IMR-90 (cell line): ENCODE measurements around the gene HSPG2. TPM values are rescaled to one million over a fixed set of nuclear protein-coding genes. Genes with fewer than 3 reads are reported as not detected.

Experiments
- ATAC-seq: fragments of 200-7000 bp; cut with Tn5 transposase; 2 replicates; pipeline ENCODE4 v1.9.1; 2020; ENCODE audit warnings: low read depth, mild to moderate bottlenecking, moderate library complexity
- BruUV-seq: library from RNA; stranded (reverse); fragments of 400-500 nt; replicated peaks from 2 replicates; lab custom pipeline; 2021; lab: Mats Ljungman, UMichigan
- CTCF ChIA-PET: fragments of 300-600 bp; formaldehyde crosslinking; extraction: SDS; loops from one replicate; lab custom pipeline; 2021; ENCODE audit warnings: antibody characterized with exemption; lab: Yijun Ruan, JAX
- POLR2A ChIA-PET: fragments of 300-600 bp; sonication (Branson Sonifier 250); formaldehyde crosslinking; loops from one replicate; lab custom pipeline; 2022; ENCODE audit warnings: antibody characterized with exemption; ENCODE audit not compliant: unreplicated experiment; lab: Charles Lee
- DNase-seq: peaks from one replicate; pipeline ENCODE4 v3.0.0; 2013
- H2AFZ ChIP-seq: replicated peaks from 2 replicates; pipeline ENCODE3; 2013; ENCODE audit warnings: low read length, mild to moderate bottlenecking; ENCODE audit not compliant: poor library complexity
- H2AK5ac ChIP-seq: 2 replicates; pipeline ENCODE4 v1.6.1; 2013; ENCODE audit warnings: low read depth, low read length, inconsistent platforms
- H2AK9ac ChIP-seq: replicated peaks from 2 replicates; pipeline ENCODE3; 2013; ENCODE audit warnings: mild to moderate bottlenecking, low read depth, low read length, moderate library complexity; ENCODE audit not compliant: poor library complexity
- H2BK120ac ChIP-seq: 2 replicates; pipeline ENCODE4 v1.6.1; 2013; ENCODE audit warnings: low read depth, low read length, inconsistent platforms
- H2BK15ac ChIP-seq: 3 replicates; pipeline ENCODE4 v1.6.1; 2013; ENCODE audit warnings: low read depth, low read length, inconsistent platforms
- H2BK20ac ChIP-seq: 2 replicates; pipeline ENCODE4 v1.6.1; 2013; ENCODE audit warnings: low read depth, mild to moderate bottlenecking, inconsistent platforms, low read length, moderate library complexity
- H2BK5ac ChIP-seq: 2 replicates; pipeline ENCODE4 v1.6.1; 2013; ENCODE audit warnings: mild to moderate bottlenecking, low read depth, low read length, inconsistent platforms; ENCODE audit not compliant: poor library complexity, severe bottlenecking
- H3K14ac ChIP-seq: replicated peaks from 2 replicates; pipeline ENCODE4 v1.6.1; 2013; ENCODE audit warnings: low read depth, low read length, inconsistent platforms
- H3K18ac ChIP-seq: 2 replicates; pipeline ENCODE4 v1.6.1; 2013; ENCODE audit warnings: low read depth, low read length, control low read depth
- H3K23ac ChIP-seq: 2 replicates; pipeline ENCODE4 v1.6.1; 2013; ENCODE audit warnings: low read depth, low read length, inconsistent platforms
- H3K27ac ChIP-seq: 2 replicates; pipeline ENCODE4 v1.5.1; 2013; ENCODE audit warnings: mild to moderate bottlenecking, control low read depth, low read length; ENCODE audit not compliant: insufficient read depth
- H3K27me3 ChIP-seq: 2 replicates; pipeline ENCODE4 v1.6.1; 2013; ENCODE audit warnings: low read length; ENCODE audit not compliant: control insufficient read depth, insufficient read depth
- H3K36me3 ChIP-seq: 2 replicates; pipeline ENCODE4 v1.6.1; 2013; ENCODE audit warnings: low read length, mixed read lengths; ENCODE audit not compliant: control insufficient read depth, insufficient read depth
- H3K4ac ChIP-seq: 2 replicates; pipeline ENCODE4 v1.6.1; 2013; ENCODE audit warnings: low read depth, low read length, inconsistent platforms
- H3K4me1 ChIP-seq: 2 replicates; pipeline ENCODE4 v1.6.1; 2013; ENCODE audit warnings: low read length, mixed read lengths; ENCODE audit not compliant: control insufficient read depth, insufficient read depth
- H3K4me2 ChIP-seq: 2 replicates; pipeline ENCODE4 v1.6.1; 2013; ENCODE audit warnings: low read depth, mild to moderate bottlenecking, control low read depth, low read length, moderate library complexity
- H3K4me3 ChIP-seq: 2 replicates; pipeline ENCODE4 v1.5.1; 2013; ENCODE audit warnings: low read depth, mild to moderate bottlenecking, control low read depth, low read length, moderate library complexity; ENCODE audit not compliant: insufficient read depth
- H3K56ac ChIP-seq: 2 replicates; pipeline ENCODE4 v1.6.1; 2013; ENCODE audit warnings: low read length, inconsistent platforms; ENCODE audit not compliant: insufficient read depth; ENCODE audit errors: extremely low read depth
- H3K79me1 ChIP-seq, 2 experiments: 2 replicates each; pipeline ENCODE4 v1.6.1; 2013; ENCODE audit warnings: low read length in 2 of 2, inconsistent platforms in 1 of 2, low read depth in 1 of 2
- H3K9ac ChIP-seq: 2 replicates; pipeline ENCODE4 v1.6.1; 2013; ENCODE audit warnings: low read depth, low read length, control low read depth
- H3K9me1 ChIP-seq: 2 replicates; pipeline ENCODE4 v1.6.1; 2013; ENCODE audit warnings: low read length, inconsistent platforms; ENCODE audit not compliant: insufficient read depth
- H3K9me3 ChIP-seq: 2 replicates; pipeline ENCODE4 v1.6.1; 2013; ENCODE audit warnings: low read length; ENCODE audit not compliant: control insufficient read depth, insufficient read depth
- H4K20me1 ChIP-seq: 2 replicates; pipeline ENCODE4 v1.6.1; 2013; ENCODE audit warnings: low read length, inconsistent platforms; ENCODE audit not compliant: insufficient read depth
- H4K5ac ChIP-seq: 2 replicates; pipeline ENCODE4 v1.6.1; 2013; ENCODE audit warnings: mild to moderate bottlenecking, low read depth, low read length, control low read depth
- H4K8ac ChIP-seq, 2 experiments: 2 replicates each; pipeline ENCODE4 v1.6.1; 2013; ENCODE audit warnings: low read depth in 2 of 2, low read length in 2 of 2, control low read depth in 1 of 2, inconsistent platforms in 1 of 2
- H4K91ac ChIP-seq: 2 replicates; pipeline ENCODE4 v1.6.1; 2013; ENCODE audit warnings: low read depth, low read length, inconsistent platforms; ENCODE audit not compliant: insufficient read depth
- BHLHE40 ChIP-seq: fragments of 150-350 bp; IDR thresholded peaks from 2 replicates; pipeline ENCODE4 v1.6.1; 2016; ENCODE audit warnings: mild to moderate bottlenecking, low read depth, low read length
- MXI1 ChIP-seq: IDR thresholded peaks from 2 replicates; pipeline ENCODE4 v1.6.1; 2012; ENCODE audit warnings: low read depth, mild to moderate bottlenecking, low read length, moderate library complexity, borderline replicate concordance
- NFE2L2 ChIP-seq: fragments of 150-350 bp; IDR thresholded peaks from 2 replicates; pipeline ENCODE4 v1.6.1; 2016; ENCODE audit warnings: low read depth, mild to moderate bottlenecking, low read length
- RFX5 ChIP-seq: IDR thresholded peaks from 2 replicates; pipeline ENCODE4 v1.8.0; 2012; ENCODE audit warnings: low read depth, mild to moderate bottlenecking, low read length, moderate library complexity
- WGBS, 2 experiments: methylation state at CpG; one replicate each; pipeline versions ENCODE4 v1.1.5 to v1.1.7; 2013; ENCODE audit warnings: missing lambda C conversion rate in 2 of 2; ENCODE audit not compliant: insufficient read length in 1 of 2; ENCODE audit errors: extremely low coverage in 2 of 2; 5-methylcytosine and 5-hydroxymethylcytosine counted together
- dilution Hi-C: fragments of 300-500 bp; cut with HindIII; formaldehyde crosslinking; loops from one replicate; pipeline ENCODE4 v1.14.3; 2018; ENCODE audit warnings: low sequenced_read_pairs; ENCODE audit not compliant: unreplicated experiment
- in situ Hi-C: fragments of 300-500 bp; cut with MboI; formaldehyde crosslinking; loops from 3 replicates; pipeline ENCODE4 v1.14.3; 2019; ENCODE audit warnings: low sequenced_read_pairs, inconsistent platforms, mixed read lengths
- intact Hi-C: fragments of 100-400 bp; cut with micrococcal nuclease; formaldehyde crosslinking; loops from 2 replicates; pipeline ENCODE4 v1.10.0; 2022
- polyA plus RNA-seq, 3 experiments: library from polyadenylated mRNA; depleted of rRNA; stranded (reverse); fragments of >200 nt; gene quantifications; 2 replicates each; pipeline ENCODE4 v1.2.3, GENCODE V29; 2012; ENCODE audit warnings: low replicate concordance in 1 of 3
- total RNA-seq: library from RNA; depleted of rRNA; stranded (reverse); fragments of >200 nt; gene quantifications from 2 replicates; pipeline ENCODE4 v1.2.3, GENCODE V29; 2012
- TF ChIP-seq, protein P1 (sequence below): fragments of 150-350 bp; IDR thresholded peaks from 2 replicates; pipeline ENCODE4 v1.6.1; 2017; ENCODE audit warnings: mild to moderate bottlenecking, antibody characterized with exemption, low read length, low read depth
- TF ChIP-seq, protein P2 (sequence below): fragments of 150-350 bp; IDR thresholded peaks from 2 replicates; pipeline ENCODE4 v1.6.1; 2016; ENCODE audit warnings: low read depth, mild to moderate bottlenecking, low read length, moderate library complexity, borderline replicate concordance
- TF ChIP-seq, protein P3 (sequence below): conservative IDR thresholded peaks from 2 replicates; pipeline ENCODE4 v1.5.1; 2012; ENCODE audit warnings: mild to moderate bottlenecking, low read depth, low read length, improper control_type of control experiment

Gene HSPG2
- total and polyA plus RNA-seq, 2 of the 4 experiments (the other 2 are of a cell fraction) = 15.8 to 94.0 TPM

GRCh38 chr1:21898326-21899200, 38.5 kb downstream of the HSPG2 start:
- Histone ChIP-seq H3K4me2 (no peak overlapping the region), H2BK120ac (no peak overlapping the region), H3K4ac (no peak overlapping the region), H4K91ac (no peak overlapping the region), H3K27me3 (no peaks in the 10 kb centered on the region), H3K56ac (no peak overlapping the region), H2BK15ac (no peak overlapping the region), H3K36me3 (peaks cover 35% of the 10 kb centered on the region), H3K4me1 (peaks cover 9% of the 10 kb centered on the region), H2AFZ (peak overlapping the region; percentile 14), H4K5ac (no peak overlapping the region), H2BK20ac (no peak overlapping the region), H3K23ac (no peak overlapping the region), H3K14ac (no peak overlapping the region; the same call in 1 of the 2 replicates), H3K79me1 (peaks cover 29 to 86% of the 10 kb centered on the region in 2 experiments), H3K9me3 (no peaks in the 10 kb centered on the region), H3K27ac (no peak overlapping the region), H2BK5ac (no peak overlapping the region), H4K8ac (0 out of 4 replicates have a peak overlapping the region, but pooled peaks of 1 of the 2 experiments have one; percentile 21), H2AK5ac (no peak overlapping the region), H2AK9ac (no peak overlapping the region), H3K18ac (no peak overlapping the region), H3K4me3 (no peak overlapping the region), H3K9ac (no peak overlapping the region), H4K20me1 (peaks cover 63% of the 10 kb centered on the region), H3K9me1 (peaks cover 13% of the 10 kb centered on the region; the same call in 1 of the 2 replicates)
- ChIA-PET POLR2A (no interaction called here), CTCF (no interaction called here)
- TF ChIP-seq MXI1 = no peak
- TF ChIP-seq, protein P1, sequence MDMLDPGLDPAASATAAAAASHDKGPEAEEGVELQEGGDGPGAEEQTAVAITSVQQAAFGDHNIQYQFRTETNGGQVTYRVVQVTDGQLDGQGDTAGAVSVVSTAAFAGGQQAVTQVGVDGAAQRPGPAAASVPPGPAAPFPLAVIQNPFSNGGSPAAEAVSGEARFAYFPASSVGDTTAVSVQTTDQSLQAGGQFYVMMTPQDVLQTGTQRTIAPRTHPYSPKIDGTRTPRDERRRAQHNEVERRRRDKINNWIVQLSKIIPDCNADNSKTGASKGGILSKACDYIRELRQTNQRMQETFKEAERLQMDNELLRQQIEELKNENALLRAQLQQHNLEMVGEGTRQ = no peak
- no peak for TF ChIP-seq RFX5
- TF ChIP-seq, protein P2, sequence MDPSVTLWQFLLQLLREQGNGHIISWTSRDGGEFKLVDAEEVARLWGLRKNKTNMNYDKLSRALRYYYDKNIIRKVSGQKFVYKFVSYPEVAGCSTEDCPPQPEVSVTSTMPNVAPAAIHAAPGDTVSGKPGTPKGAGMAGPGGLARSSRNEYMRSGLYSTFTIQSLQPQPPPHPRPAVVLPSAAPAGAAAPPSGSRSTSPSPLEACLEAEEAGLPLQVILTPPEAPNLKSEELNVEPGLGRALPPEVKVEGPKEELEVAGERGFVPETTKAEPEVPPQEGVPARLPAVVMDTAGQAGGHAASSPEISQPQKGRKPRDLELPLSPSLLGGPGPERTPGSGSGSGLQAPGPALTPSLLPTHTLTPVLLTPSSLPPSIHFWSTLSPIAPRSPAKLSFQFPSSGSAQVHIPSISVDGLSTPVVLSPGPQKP = no peak
- no peak for TF ChIP-seq NFE2L2
- no peak for TF ChIP-seq BHLHE40
- TF ChIP-seq, protein P3, sequence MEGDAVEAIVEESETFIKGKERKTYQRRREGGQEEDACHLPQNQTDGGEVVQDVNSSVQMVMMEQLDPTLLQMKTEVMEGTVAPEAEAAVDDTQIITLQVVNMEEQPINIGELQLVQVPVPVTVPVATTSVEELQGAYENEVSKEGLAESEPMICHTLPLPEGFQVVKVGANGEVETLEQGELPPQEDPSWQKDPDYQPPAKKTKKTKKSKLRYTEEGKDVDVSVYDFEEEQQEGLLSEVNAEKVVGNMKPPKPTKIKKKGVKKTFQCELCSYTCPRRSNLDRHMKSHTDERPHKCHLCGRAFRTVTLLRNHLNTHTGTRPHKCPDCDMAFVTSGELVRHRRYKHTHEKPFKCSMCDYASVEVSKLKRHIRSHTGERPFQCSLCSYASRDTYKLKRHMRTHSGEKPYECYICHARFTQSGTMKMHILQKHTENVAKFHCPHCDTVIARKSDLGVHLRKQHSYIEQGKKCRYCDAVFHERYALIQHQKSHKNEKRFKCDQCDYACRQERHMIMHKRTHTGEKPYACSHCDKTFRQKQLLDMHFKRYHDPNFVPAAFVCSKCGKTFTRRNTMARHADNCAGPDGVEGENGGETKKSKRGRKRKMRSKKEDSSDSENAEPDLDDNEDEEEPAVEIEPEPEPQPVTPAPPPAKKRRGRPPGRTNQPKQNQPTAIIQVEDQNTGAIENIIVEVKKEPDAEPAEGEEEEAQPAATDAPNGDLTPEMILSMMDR = no peak
- in situ Hi-C loops = no loop called here
- no peak for ATAC-seq
- dilution Hi-C loops = no loop called here
- no CpG with 5 or more reads among the region's 16 CpGs for WGBS, 2 experiments
- peak; percentile 39 for DNase-seq
- intact Hi-C loops = no loop called here
- no TSS peak for BruUV-seq
